ENCODE results near the gene CTNNBL1.
"Not testable (repeated sequence)": the region's sequence is repeated elsewhere in the genome, so short reads cannot be mapped to it uniquely, and the experiment has no call there.

CTNNBL1 gene

GRCh38 chr20:37677969-37678861, 15.6 kb upstream of the CTNNBL1 start:
- no peak for DNase-seq (ENCODE audit: low read depth)

- not testable (repeated sequence) for DNase-seq (ENCODE audit: low read depth)
Observed at GRCh38 chr20:37679751-37680150, 14.1 kb upstream of the CTNNBL1 start.

- no peak for DNase-seq (ENCODE audit: low read depth)
Observed at GRCh38 chr20:37680420-37680819, 13.4 kb upstream of the CTNNBL1 start.

GRCh38 chr20:37681384-37682112, 12.3 kb upstream of the CTNNBL1 start:
- DNase-seq (ENCODE audit: low read depth) = no peak

GRCh38 chr20:37683146-37683545, 10.7 kb upstream of the CTNNBL1 start:
- not testable (repeated sequence) for DNase-seq (ENCODE audit: low read depth)

GRCh38 chr20:37686762-37687477, 6.9 kb upstream of the CTNNBL1 start:
- DNase-seq (ENCODE audit: low read depth) = peak; percentile 38

- no peak for DNase-seq (ENCODE audit: low read depth)
Observed at GRCh38 chr20:37687478-37687805, 6.4 kb upstream of the CTNNBL1 start.

- DNase-seq (ENCODE audit: low read depth) = no peak
Observed at GRCh38 chr20:37688093-37688492, 5.7 kb upstream of the CTNNBL1 start.

- no peak for DNase-seq (ENCODE audit: low read depth)
Observed at GRCh38 chr20:37690626-37691369, 3.0 kb upstream of the CTNNBL1 start.

GRCh38 chr20:37692459-37693166, 1.2 kb upstream of the CTNNBL1 start:
- no peak for DNase-seq (ENCODE audit: low read depth)

GRCh38 chr20:37693242-37693634, 592 bp upstream of the CTNNBL1 start:
- DNase-seq (ENCODE audit: low read depth) = no peak

GRCh38 chr20:37695684-37696342, 2.0 kb downstream of the CTNNBL1 start:
- DNase-seq (ENCODE audit: low read depth) = no peak

- no peak for DNase-seq (ENCODE audit: low read depth)
Observed at GRCh38 chr20:37697314-37697713, 3.5 kb downstream of the CTNNBL1 start.

GRCh38 chr20:37699202-37699601, 5.4 kb downstream of the CTNNBL1 start:
- DNase-seq (ENCODE audit: low read depth) = no peak

- DNase-seq (ENCODE audit: low read depth) = no peak
Observed at GRCh38 chr20:37700301-37700700, 6.5 kb downstream of the CTNNBL1 start.

- peak; percentile 90 for DNase-seq (ENCODE audit: low read depth)
Observed at GRCh38 chr20:37701676-37702075, 7.8 kb downstream of the CTNNBL1 start.

GRCh38 chr20:37702403-37703034, 8.7 kb downstream of the CTNNBL1 start:
- no peak for DNase-seq (ENCODE audit: low read depth)

- no peak for DNase-seq (ENCODE audit: low read depth)
Observed at GRCh38 chr20:37703035-37703845, 9.4 kb downstream of the CTNNBL1 start.

- DNase-seq (ENCODE audit: low read depth) = no peak
Observed at GRCh38 chr20:37704955-37705354, 11.1 kb downstream of the CTNNBL1 start.
